Loucy (cell line): ENCODE data around the gene TMEM196.

Source experiments
- H2AFZ ChIP-seq: fragments of 200-600 bp; sonication (generic); 2 replicates; pipeline ENCODE4 v1.6.0; 2016; ENCODE audit warnings: antibody characterized with exemption, mild to moderate bottlenecking, low read length, moderate library complexity
- H3F3A ChIP-seq: fragments of 200-600 bp; 2 replicates; pipeline ENCODE4 v1.6.0; 2016; ENCODE audit warnings: antibody characterized with exemption, low read depth, mild to moderate bottlenecking
- H3K27me3 ChIP-seq: fragments of 200-600 bp; sonication (generic); 2 replicates; pipeline ENCODE4 v1.6.1; 2014; ENCODE audit warnings: low read length, mild to moderate bottlenecking; ENCODE audit not compliant: insufficient read depth, poor library complexity, severe bottlenecking
- H3K36me3 ChIP-seq: fragments of 200-600 bp; sonication (generic); 2 replicates; pipeline ENCODE4 v1.6.1; 2016; ENCODE audit warnings: low read length; ENCODE audit not compliant: insufficient read depth
- H3K4me1 ChIP-seq: fragments of 200-600 bp; sonication (generic); 2 replicates; pipeline ENCODE4 v1.5.1; 2014; ENCODE audit warnings: low read length, mild to moderate bottlenecking; ENCODE audit not compliant: insufficient read depth, poor library complexity, severe bottlenecking
- H3K4me2 ChIP-seq: fragments of 200-600 bp; sonication (generic); 2 replicates; pipeline ENCODE4 v1.6.0; 2014; ENCODE audit warnings: antibody characterized with exemption, low read length, low read depth, mild to moderate bottlenecking; ENCODE audit not compliant: poor library complexity, severe bottlenecking
- H3K4me3 ChIP-seq: fragments of 200-600 bp; sonication (generic); 2 replicates; pipeline ENCODE4 v1.5.1; 2014; ENCODE audit warnings: low read length, mild to moderate bottlenecking, mixed read lengths; ENCODE audit not compliant: poor library complexity, severe bottlenecking
- H3K79me2 ChIP-seq: fragments of 200-600 bp; sonication (generic); 2 replicates; pipeline ENCODE4 v1.6.1; 2014; ENCODE audit warnings: low read length; ENCODE audit not compliant: insufficient read depth
- H3K9ac ChIP-seq: fragments of 200-600 bp; sonication (generic); 2 replicates; pipeline ENCODE4 v1.6.0; 2014; ENCODE audit warnings: mild to moderate bottlenecking, low read depth, low read length, moderate library complexity; ENCODE audit not compliant: poor library complexity, severe bottlenecking
- H3K9me2 ChIP-seq: fragments of 200-600 bp; sonication (generic); replicated peaks from 2 replicates; pipeline ENCODE4 v1.6.1; 2016; ENCODE audit warnings: low read depth, low read length, mixed read lengths
- H3K9me3 ChIP-seq: fragments of 200-600 bp; sonication (generic); 2 replicates; pipeline ENCODE4 v1.6.1; 2014; ENCODE audit warnings: mild to moderate bottlenecking, antibody characterized with exemption, low read length, low read depth; ENCODE audit not compliant: insufficient read depth
- H4K20me1 ChIP-seq: fragments of 200-600 bp; sonication (generic); 2 replicates; pipeline ENCODE4 v1.6.0; 2014; ENCODE audit warnings: antibody characterized with exemption, low read length, mild to moderate bottlenecking; ENCODE audit not compliant: insufficient read depth, poor library complexity, severe bottlenecking
- CTCF ChIP-seq: fragments of 200-600 bp; sonication (generic); conservative IDR thresholded peaks from 2 replicates; pipeline ENCODE4 v1.5.1; 2014; ENCODE audit warnings: mild to moderate bottlenecking, antibody characterized with exemption, low read length
- EZH2phosphoT487 ChIP-seq: fragments of 200-600 bp; IDR thresholded peaks from 2 replicates; pipeline ENCODE4 v1.6.1; 2018; ENCODE audit warnings: antibody characterized with exemption, mild to moderate bottlenecking, moderate library complexity, borderline replicate concordance

Gene TMEM196

GRCh38 chr7:19674266-19674960 is 99.0 kb downstream of the TMEM196 start:
- peak overlapping the region; percentile 52 for H2AFZ ChIP-seq
- H4K20me1 ChIP-seq, result no peaks in the 10 kb centered on the region
- no peaks in the 10 kb centered on the region for H3K9me2 ChIP-seq
- no peaks in the 10 kb centered on the region for H3K27me3 ChIP-seq
- H3K4me2 ChIP-seq, result peak overlapping the region; percentile 1
- 0 out of 2 replicates have a peak, but pooled peaks have one; percentile 14 for TF ChIP-seq CTCF
- TF ChIP-seq EZH2phosphoT487, result no peak
- peaks cover 10% of the 10 kb centered on the region for H3F3A ChIP-seq
- no peaks in the 10 kb centered on the region for H3K36me3 ChIP-seq
- no peak overlapping the region for H3K4me3 ChIP-seq
- no peaks in the 10 kb centered on the region for H3K79me2 ChIP-seq
- peak overlapping the region; percentile 1 for H3K9ac ChIP-seq
- H3K9me3 ChIP-seq, result no peaks in the 10 kb centered on the region; the same call in 1 of the 2 replicates
- peaks cover 51% of the 10 kb centered on the region for H3K4me1 ChIP-seq

GRCh38 chr7:19670806-19671205 is 102.6 kb downstream of the TMEM196 start:
- no peak overlapping the region for H3K9ac ChIP-seq

More at GRCh38 chr7:19670806-19671205, 102.6 kb downstream of the TMEM196 start:
- no peaks in the 10 kb centered on the region for H3K27me3 ChIP-seq
- H4K20me1 ChIP-seq, result no peaks in the 10 kb centered on the region
- TF ChIP-seq EZH2phosphoT487, result no peak
- H3K79me2 ChIP-seq, result no peaks in the 10 kb centered on the region
- no peaks in the 10 kb centered on the region for H3K9me3 ChIP-seq
- peaks cover 34% of the 10 kb centered on the region for H3K4me1 ChIP-seq
- no peak overlapping the region for H3K4me3 ChIP-seq
- peak overlapping the region; percentile 44; the same call in 1 of the 2 replicates for H2AFZ ChIP-seq
- H3F3A ChIP-seq, result no peaks in the 10 kb centered on the region
- no peaks in the 10 kb centered on the region for H3K9me2 ChIP-seq
- H3K36me3 ChIP-seq, result no peaks in the 10 kb centered on the region
- H3K4me2 ChIP-seq, result no peak overlapping the region
